ENCODE measurements around the gene PDCD10.

Gene PDCD10

DNA sequence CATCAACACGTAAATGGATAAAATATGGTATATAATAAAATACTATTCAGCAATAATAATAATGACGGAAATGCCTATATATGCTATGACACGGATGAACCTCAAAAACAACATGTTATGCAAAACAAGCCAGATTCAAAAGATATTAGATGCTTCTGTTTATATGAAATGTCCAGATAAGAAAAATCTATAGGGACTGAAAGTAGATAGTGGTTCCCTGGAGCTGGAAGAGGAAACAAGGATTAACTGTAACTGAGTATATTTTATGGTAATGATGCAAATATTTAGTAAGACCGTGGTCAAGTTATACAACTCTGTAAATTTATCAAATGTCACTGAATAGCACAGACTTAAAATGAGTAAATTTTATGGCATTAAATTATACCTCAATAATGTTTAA, 55.2 kb downstream of the PDCD10 start:
- DNase-seq (ENCODE audit: low read depth) = no peak

DNA sequence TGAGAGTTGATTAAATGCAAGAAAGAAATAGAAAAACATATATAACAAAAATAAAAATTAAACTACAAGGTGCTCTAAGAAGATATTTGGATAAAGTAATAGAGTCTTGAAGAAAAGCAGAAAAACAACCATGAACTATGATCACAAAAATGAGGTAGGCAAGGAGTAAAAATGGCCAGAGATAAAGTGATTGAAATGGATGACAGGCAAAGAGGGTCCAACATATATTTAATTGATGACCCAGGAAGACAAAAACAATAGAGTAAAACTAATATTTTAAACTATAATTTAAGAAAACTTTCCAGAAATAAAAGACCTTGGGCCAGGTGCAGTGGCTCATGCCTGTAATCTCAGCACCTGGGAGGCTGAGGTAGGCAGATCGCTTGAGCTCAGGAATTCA, 58.8 kb downstream of the PDCD10 start:
- no peak for DNase-seq (ENCODE audit: low read depth)

DNA sequence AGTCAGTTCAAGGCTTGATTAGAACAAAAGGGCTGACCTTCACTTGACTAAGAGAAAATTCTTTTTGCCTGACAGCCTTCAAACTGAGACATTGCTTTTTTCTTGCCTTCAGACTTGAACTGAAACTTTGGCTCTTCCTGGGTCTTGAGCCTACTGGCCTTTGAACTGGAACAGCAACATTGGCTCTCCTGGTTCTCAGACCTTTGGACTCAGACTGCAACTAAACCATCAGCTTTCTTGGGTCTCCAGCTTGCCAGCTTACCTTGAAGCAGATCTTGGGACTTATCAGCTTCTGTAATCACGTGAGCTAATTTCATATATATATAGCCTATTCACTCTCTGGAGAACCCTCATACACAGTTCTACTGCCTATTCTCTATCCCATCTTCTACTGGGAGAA, 61.5 kb downstream of the PDCD10 start:
- no peak for DNase-seq (ENCODE audit: low read depth)

DNA sequence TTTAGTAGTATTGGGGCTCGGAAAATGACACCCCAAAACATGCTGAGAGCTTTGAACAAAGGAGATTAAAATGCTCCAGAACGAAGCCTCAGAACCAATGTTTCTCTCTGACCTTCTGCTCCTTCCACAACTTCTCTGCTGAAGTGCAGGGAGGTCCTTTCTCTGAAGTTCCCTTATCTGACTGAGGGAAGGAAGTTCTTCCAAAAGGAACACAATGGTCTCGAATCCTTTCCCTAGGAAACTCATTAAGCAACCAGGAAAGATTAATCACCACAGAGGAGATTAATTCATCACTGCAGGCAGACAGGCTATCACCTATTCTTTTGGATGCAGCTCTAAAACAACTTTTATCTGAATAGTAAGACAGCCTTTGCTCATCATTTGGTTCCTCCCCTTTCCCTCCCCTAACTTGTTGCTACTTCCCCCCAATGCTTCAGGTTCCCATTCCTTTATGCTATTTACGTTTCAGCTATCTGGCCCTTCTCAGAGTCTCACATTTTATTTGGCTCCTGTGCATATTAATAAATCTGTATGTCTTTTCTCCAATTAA, 62.7 kb downstream of the PDCD10 start:
- DNase-seq (ENCODE audit: low read depth) = no peak

DNA sequence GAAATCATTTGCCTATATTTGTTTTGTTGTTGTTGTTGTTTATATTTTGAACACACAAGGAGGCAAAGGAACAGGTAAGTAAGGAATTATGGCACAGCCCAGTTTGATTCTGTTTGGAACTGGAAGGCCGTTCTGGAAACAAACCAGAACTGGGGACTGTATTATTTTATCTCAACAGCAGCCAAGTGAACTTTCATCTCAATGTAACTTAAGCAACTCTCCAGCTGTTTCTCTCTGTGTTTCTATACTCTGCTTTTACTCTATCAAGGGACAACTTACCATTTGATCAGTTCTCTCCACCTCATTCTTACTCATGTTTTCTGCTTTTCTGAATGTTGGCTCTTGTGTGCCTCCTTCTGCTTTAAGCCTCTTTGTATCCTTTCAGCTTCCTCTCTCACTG, 65.0 kb downstream of the PDCD10 start:
- DNase-seq (ENCODE audit: low read depth) = no peak

DNA sequence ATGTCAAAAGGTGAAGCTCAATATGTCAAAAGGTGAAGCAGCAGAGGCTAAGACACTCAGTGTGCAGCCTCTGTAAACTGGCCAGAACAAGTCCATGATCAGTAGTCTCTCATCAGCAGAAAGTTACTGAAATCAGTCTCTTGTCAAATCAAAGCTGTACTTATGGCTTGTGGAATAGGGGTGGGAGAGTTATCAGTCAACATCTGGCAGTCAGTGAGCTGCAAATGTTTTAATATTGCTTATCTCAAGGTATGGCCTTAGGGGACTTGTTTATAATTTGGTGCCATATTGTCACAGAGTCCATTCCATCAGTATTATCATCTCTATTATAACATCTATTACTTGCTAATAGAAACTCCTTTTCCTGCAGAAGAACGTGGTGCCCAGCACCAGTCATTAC, 66.0 kb downstream of the PDCD10 start:
- DNase-seq (ENCODE audit: low read depth) = no peak

DNA sequence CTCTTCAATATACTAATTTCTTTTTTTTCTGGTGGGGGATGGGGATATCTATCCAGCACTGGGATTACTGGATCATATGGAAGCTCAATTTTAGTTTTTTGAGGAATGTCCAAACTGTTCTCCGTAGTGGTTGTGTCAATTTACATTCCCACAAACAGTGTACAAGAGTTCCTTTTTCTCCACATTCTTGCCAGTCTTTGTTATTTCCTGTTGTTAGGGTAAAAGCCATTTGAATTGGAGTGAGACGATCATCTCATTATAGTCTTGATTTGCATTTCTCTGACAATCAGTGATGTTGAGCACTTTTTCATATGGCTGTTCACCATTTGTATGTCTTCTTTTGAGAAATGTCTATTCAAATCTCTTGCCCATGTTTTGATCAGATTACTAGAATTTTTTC, 68.1 kb downstream of the PDCD10 start:
- DNase-seq (ENCODE audit: low read depth) = no peak

DNA sequence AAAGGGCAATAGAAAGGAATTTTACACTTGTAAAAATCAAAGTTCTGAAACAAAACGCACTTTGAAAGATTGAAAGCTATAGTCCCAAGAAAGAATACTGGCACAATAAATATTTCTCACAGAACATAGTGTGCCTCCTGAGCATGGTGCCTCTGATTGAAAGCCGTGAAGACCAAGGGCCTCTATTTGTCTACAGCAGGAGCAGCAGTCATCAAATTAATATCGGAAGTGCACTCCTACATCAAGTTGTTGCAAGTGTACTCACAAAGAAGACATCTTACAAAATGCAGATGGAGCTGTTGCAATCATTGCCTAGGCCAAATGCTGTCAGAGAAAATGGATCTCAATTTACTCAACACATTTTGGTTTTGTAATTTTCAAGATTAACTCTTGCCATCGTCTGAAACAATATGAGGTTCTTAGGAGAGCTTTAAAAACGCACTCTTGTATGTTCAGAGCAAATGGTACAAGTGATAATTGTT, 71.7 kb downstream of the PDCD10 start:
- DNase-seq (ENCODE audit: low read depth) = no peak

DNA sequence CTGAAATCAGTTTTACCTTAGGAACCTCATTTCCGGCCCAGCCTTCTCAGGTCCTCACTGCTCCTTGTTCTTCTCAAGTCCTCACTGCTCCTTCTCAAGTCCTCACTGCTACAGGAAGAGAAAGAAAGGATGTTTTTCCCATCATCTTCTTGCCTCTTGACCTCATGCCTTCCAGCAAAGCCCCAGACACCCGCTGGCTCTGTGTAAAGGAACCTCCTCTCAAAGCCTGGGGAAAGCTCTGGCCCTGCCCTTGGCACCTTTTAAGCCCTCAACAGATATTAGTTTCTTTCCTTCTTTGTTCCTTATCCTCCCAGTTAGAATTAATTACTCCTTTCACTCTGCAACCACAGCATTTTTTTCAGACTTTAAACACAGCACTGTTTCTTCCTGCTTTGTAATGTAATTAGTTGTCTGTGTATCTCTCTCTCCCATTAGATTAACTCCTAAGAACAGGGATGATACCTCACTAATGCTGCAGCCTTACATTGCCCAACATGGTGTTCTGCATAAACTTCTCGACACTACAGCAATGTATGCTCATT, 76.9 kb downstream of the PDCD10 start:
- no peak for DNase-seq (ENCODE audit: low read depth)

DNA sequence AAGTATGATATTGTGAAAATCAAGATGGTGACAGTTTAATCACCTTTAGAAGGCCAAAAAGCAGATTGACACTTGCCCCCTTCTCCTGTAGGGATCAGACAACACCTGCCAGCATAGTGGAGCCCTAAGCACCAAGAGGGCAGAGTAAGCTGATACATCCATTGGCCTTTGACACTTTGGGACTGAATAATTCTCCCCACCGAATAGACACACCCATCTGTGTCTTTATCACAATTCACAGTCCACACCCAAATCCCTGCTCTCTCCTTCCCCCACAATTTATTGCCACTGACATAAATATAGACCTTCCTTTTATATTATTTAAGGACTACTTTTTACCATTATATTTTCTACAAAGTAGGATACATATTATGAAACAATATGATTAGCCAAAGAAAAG, 77.9 kb downstream of the PDCD10 start:
- DNase-seq (ENCODE audit: low read depth) = no peak

DNA sequence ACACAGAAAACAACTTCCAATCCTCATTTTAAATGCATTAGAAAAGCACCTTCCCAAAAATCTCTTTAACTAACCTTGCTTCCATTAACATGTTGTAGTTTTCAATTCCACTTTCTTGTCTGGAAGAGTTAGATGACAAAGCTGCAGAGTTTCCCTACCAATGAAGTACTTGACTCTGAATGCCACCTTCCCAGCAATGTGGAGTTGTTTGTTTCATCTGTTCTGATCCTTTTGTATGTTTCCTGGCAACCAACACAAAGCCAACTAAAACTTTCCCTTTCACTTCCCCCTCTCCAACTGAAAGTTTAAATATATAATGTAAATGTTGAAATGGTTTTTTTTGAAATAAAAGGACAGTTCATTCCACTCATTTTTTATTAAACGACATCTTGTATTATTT, 80.9 kb downstream of the PDCD10 start, which contains the start of gene WDR49:
TSS of gene WDR49 (minus strand) at position 183 of the 400 bp plus-strand sequence. CDS start 517 bp downstream, outside the sequence.
- DNase-seq (ENCODE audit: low read depth) = no peak

DNA sequence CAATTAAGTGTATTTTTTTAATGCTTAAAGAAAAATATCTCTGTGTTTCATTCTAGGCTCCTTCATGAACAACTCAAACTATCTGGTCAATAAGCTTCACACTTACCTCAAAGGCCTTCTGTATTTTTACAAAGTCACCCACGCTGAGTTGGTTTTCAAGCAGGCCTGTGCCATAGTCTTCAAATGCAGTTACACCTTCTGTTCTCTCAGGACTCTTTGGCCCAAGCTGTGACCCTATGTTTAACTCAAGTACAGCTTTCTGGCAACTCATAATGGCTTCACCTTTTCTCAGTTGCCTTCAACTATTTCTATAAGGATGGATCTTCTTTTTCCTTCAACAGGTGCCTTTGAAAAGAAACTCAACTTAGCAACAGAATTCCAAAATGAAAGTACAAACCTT, 81.5 kb downstream of the PDCD10 start:
- no peak for DNase-seq (ENCODE audit: low read depth)

DNA sequence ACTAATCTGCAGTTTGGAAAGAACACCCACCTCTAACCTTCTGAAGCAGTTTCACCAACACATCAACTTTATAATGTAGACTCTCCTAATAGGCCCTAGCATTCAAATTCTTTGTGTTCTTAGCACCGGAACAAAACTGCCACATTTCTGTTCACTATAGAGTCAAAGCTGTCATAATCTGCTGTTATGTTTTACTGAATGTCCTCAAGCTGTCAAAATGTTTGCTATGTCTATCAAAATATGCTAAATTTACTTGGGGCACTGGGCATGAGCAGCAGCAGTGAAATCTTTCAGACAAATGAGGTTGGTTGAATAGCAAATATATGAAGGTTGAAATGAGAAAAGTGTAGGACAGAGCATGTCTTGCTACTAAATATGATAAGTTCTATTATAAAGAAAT, 82.9 kb downstream of the PDCD10 start:
- no peak for DNase-seq (ENCODE audit: low read depth)

DNA sequence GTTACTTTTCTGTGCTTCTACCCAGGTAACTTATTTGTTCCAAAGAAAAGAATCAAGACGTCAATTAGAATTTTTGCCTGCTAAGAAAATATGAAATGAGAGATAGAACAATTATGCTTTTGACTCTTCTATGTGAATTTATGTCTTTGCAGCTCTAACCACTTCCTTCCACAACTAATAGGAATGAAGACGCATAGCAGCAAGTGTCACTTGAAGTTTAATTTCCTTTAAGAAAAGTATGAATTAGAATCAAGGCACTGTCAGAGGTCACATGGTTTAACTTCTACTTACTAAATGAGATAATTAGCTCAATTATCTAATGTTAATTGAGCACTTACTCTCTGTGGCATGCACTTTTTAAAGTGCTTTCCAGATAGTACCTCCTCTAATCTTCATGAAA, 84.2 kb downstream of the PDCD10 start:
- no peak for DNase-seq (ENCODE audit: low read depth)

DNA sequence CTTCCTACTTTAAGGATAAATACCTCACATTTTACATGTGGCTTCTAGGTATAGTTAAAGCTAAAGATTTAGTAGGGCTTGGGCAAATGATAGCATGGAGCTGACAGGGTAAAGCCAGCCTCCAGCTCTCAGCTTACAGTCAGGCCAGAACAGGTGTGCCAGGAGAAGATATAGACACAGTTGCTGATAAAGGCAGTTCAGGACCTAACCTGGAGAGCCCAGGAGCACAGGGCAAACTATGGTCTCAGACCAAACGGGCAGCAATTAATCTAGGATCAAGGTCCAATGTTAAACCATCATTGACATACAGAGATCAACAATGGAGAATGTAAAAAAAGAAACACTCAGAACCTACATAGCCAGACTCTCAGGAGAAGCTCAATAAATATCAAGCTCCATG, 84.9 kb downstream of the PDCD10 start:
- no peak for DNase-seq (ENCODE audit: low read depth)

DNA sequence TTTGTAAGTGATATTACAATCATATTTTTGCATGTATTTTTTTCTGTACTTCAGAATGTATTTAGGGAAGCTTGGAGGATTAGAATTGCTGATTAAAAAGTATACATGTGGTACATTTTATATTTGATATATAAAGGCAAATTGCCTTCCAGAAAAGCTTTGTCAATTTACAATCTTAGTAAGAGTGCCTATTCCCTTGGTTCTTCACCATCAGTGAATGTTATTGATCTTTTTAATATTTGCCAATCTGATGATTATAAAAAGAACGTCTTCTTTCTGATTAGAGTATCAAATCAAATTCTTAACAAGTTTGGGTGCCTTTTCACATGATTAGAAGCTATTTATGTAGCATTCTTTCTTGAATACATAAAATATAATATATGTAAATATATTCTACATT, 90.1 kb downstream of the PDCD10 start:
- no peak for DNase-seq (ENCODE audit: low read depth)

Measured in CMK (cell line).